ENCODE data around the gene PDE6A. TPM values are rescaled to one million over a fixed set of nuclear protein-coding genes. Genes with fewer than 3 reads are reported as not detected.

Gene PDE6A
- polyA plus RNA-seq, 1 experiment: not detected

DNA sequence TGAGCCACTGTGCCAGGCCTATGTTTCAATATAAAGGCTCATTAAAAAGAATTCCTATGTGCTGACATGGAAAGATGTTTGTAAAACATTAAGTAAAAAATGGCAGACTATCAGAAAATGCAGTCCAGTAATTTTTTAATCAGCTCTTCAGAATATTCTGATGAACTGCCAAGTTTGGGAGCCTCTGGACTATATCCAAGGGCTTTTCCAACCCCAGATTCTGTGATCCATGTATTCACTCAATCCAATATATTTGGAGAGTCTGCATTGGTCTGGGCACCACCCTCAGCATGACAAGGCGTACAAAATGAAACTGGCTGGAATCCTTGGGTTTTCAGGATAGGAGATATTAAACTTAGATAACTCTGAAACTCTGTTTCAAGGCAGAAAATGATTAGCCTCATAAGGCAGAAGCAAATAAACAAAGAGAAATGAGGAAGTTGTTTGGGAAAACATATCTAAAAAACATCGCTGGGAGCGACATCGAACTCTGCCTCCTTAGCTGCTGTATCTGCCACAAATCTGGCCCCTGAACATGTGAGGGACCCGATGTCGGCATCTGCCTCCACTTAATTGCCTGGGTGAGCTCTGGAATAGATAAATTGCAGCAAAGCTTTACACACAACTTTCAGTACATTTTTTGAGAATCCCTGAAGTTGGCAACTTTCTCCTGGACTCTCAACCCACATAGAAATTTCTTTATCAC lies 14.4 kb downstream of the PDE6A start:
- TF ChIP-seq, protein P1, sequence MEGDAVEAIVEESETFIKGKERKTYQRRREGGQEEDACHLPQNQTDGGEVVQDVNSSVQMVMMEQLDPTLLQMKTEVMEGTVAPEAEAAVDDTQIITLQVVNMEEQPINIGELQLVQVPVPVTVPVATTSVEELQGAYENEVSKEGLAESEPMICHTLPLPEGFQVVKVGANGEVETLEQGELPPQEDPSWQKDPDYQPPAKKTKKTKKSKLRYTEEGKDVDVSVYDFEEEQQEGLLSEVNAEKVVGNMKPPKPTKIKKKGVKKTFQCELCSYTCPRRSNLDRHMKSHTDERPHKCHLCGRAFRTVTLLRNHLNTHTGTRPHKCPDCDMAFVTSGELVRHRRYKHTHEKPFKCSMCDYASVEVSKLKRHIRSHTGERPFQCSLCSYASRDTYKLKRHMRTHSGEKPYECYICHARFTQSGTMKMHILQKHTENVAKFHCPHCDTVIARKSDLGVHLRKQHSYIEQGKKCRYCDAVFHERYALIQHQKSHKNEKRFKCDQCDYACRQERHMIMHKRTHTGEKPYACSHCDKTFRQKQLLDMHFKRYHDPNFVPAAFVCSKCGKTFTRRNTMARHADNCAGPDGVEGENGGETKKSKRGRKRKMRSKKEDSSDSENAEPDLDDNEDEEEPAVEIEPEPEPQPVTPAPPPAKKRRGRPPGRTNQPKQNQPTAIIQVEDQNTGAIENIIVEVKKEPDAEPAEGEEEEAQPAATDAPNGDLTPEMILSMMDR (IDR thresholded peaks at IDR 0.05; ENCODE audit: low read depth, low read length): no peak
- Histone ChIP-seq H3K27me3 (ENCODE audit: control insufficient read depth, insufficient read depth, low read length) (peaks cover 3% of the 10 kb centered on the region), H3K9me3 (ENCODE audit: control insufficient read depth, insufficient read depth, low read length) (no peaks in the 10 kb centered on the region; the same call in 1 of the 2 replicates), H3K4me3 (ENCODE audit: low read depth, low read length) (peak overlapping the region; percentile 24), H3K27ac (ENCODE audit: low read depth, low read length) (no peak overlapping the region)
- POLR2A ChIA-PET: no interaction called here
- no peak for DNase-seq (ENCODE audit: low read depth, low spot score)
- CTCF ChIA-PET: interaction anchor here (0.7 to 1.1 kb wide), 2 partner anchors 31 to 96 kb away, joined by 3 read pairs; no protein-coding TSS in a partner anchor

DNA sequence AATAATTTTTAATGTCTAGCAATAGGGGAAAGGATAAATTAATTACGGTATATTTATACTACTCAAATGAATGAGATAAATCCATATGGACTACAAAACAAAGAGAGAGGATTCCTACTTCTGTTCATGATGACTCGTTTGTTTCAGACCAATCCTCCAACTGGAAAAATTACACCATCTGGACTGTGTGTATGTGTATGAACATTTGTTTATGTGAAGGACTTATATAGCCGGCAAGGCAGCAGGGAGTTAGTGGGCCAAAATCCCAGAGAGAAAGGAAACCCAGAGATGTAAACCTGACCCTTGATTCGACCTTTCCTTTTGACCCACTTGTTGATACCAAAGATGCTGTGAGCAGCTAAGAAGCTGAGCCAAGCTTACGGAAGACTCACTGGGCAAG lies 20.1 kb downstream of the PDE6A start:
- Histone ChIP-seq H3K4me3 (ENCODE audit: low read depth, low read length) (no peak overlapping the region), H3K27me3 (ENCODE audit: control insufficient read depth, insufficient read depth, low read length) (peaks cover 3% of the 10 kb centered on the region), H3K9me3 (ENCODE audit: control insufficient read depth, insufficient read depth, low read length) (no peaks in the 10 kb centered on the region), H3K27ac (ENCODE audit: low read depth, low read length) (peak overlapping the region; percentile 71)
- CTCF ChIA-PET: interaction anchor here (1.9 kb wide), 1 partner anchor 72 kb away, joined by 5 read pairs; no protein-coding TSS in a partner anchor
- TF ChIP-seq, protein P1 (IDR thresholded peaks at IDR 0.05; ENCODE audit: low read depth, low read length): no peak
- POLR2A ChIA-PET: no interaction called here
- DNase-seq (ENCODE audit: low read depth, low spot score): peak; percentile 68

DNA sequence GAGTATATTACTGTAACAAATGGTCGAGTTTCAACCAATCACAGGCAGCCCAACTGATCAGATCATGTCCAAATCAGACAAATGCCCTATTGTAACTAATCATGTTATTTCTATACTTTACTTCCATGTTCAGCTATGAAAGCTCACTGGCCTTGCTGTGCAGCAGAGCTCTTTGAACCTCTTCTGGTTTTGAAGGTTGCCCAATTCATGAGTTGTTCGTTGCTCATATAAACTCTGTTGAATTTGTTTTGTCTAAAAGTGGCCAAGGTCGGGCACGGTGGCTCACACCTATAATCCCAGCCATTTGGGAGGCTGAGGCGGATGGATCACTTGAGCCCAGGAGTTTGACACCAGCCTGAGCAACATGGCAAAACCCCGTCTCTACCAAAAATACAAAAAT lies 21.6 kb downstream of the PDE6A start:
- Histone ChIP-seq H3K27me3 (ENCODE audit: control insufficient read depth, insufficient read depth, low read length) (peaks cover 3% of the 10 kb centered on the region), H3K9me3 (ENCODE audit: control insufficient read depth, insufficient read depth, low read length) (no peaks in the 10 kb centered on the region), H3K4me3 (ENCODE audit: low read depth, low read length) (no peak overlapping the region), H3K27ac (ENCODE audit: low read depth, low read length) (no peak overlapping the region)
- TF ChIP-seq, protein P1 (IDR thresholded peaks at IDR 0.05; ENCODE audit: low read depth, low read length): no peak
- no peak for DNase-seq (ENCODE audit: low read depth, low spot score)
- ChIA-PET POLR2A (no interaction called here), CTCF (interaction anchor here (0.7 to 1.9 kb wide), 2 partner anchors 37 to 70 kb away, joined by 3 to 5 read pairs; partner anchors contain the start of gene SLC26A2)

DNA sequence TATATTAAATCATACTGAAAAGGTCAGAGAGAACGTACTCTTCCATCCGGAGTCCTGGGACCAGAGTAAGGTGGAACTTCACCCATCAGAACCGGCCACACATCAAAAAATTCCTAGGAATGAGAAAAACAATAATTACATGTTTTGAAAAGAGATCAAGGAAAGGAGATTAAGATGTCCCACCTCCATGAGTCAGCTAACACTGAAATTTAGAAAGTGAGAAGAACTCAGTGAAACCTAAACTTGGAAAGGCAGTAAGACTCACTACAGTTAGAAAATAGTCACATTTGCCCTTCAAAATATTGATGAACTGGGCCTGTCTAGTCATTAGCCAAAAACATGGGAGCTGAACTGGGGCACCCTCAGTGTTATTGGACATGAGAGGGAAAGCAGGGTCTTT lies 23.0 kb downstream of the PDE6A start:
- no peak for DNase-seq (ENCODE audit: low read depth, low spot score)
- TF ChIP-seq, protein P1 (IDR thresholded peaks at IDR 0.05; ENCODE audit: low read depth, low read length): no peak
- no peak overlapping the region for H3K4me3 ChIP-seq (ENCODE audit: low read depth, low read length)
- CTCF ChIA-PET: no interaction called here
- H3K9me3 ChIP-seq (ENCODE audit: control insufficient read depth, insufficient read depth, low read length): no peaks in the 10 kb centered on the region
- peaks cover 3% of the 10 kb centered on the region for H3K27me3 ChIP-seq (ENCODE audit: control insufficient read depth, insufficient read depth, low read length)
- POLR2A ChIA-PET: no interaction called here
- no peak overlapping the region for H3K27ac ChIP-seq (ENCODE audit: low read depth, low read length)

DNA sequence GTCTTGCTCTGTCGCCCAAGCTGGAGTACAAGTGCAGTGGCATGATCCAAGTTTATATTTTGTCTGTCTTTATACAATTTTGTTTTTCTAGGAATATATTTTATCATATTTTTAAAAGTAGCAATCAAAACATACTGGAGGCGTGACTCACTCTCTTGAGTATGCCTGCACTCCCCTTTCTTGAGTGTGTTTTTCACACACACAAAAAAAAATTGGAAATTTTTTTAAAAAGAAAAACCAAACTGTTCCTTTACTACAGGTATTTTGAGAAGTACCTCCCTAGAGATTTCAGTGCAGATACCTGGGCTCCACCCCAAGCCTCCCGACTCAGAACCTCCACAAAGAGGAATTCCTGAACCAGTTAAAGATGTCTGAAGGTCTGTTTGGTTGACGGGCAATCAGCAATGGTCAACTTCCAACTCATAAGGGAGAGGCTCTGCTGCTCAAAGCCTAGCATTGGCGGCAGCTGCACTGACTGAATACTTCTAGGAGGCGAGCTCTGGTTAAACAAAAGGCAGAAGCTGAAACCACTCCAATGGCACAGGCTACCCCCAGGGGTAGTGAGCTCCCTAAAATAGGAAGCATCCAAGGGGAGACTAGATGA lies 27.4 kb downstream of the PDE6A start:
- Histone ChIP-seq H3K27ac (ENCODE audit: low read depth, low read length) (no peak overlapping the region), H3K9me3 (ENCODE audit: control insufficient read depth, insufficient read depth, low read length) (no peaks in the 10 kb centered on the region), H3K4me3 (ENCODE audit: low read depth, low read length) (no peak overlapping the region), H3K27me3 (ENCODE audit: control insufficient read depth, insufficient read depth, low read length) (peaks cover 4% of the 10 kb centered on the region)
- no peak for DNase-seq (ENCODE audit: low read depth, low spot score)
- POLR2A ChIA-PET: no interaction called here
- CTCF ChIA-PET: interaction anchor here (0.9 to 1.8 kb wide), 5 partner anchors 42 to 250 kb away, joined by 3 to 5 read pairs (median 3); no protein-coding TSS in a partner anchor
- TF ChIP-seq, protein P1 (IDR thresholded peaks at IDR 0.05; ENCODE audit: low read depth, low read length): no peak
